ENCODE data around the gene SPTY2D1.

Gene SPTY2D1

GRCh38 chr11:18617688-18618341 lies 16.3 kb downstream of the SPTY2D1 start:
- H3K79me2 ChIP-seq (ENCODE audit: low read length): peaks cover 45% of the 10 kb centered on the region

GRCh38 chr11:18615628-18616392 lies 18.3 kb downstream of the SPTY2D1 start:
- peak overlapping the region; percentile 52 for H3K4me3 ChIP-seq (ENCODE audit: low read length)
- H3K36me3 ChIP-seq (replicated peaks; ENCODE audit: low read depth, low read length): peaks cover 28% of the 10 kb centered on the region
- peak overlapping the region; percentile 22; the same call in 1 of the 2 replicates for H3K9ac ChIP-seq (ENCODE audit: low read length)
- peak overlapping the region; percentile 85 for H3K27ac ChIP-seq (ENCODE audit: low read length)
- H3K4me2 ChIP-seq (ENCODE audit: low read length): peak overlapping the region; percentile 79
- peaks cover 27% of the 10 kb centered on the region for H3K79me2 ChIP-seq (ENCODE audit: low read length)
- peaks cover 66% of the 10 kb centered on the region for H4K20me1 ChIP-seq (ENCODE audit: insufficient read depth, low read length)
- peak; percentile 63; the same call in 1 of the 2 replicates for TF ChIP-seq EZH2phosphoT487 (IDR thresholded peaks at IDR 0.05; ENCODE audit: low read depth)
- TF ChIP-seq CTCF (IDR thresholded peaks at IDR 0.05; ENCODE audit: low read depth, low read length): no peak
- H2AFZ ChIP-seq (ENCODE audit: low read depth, low read length): no peak overlapping the region
- H3K27me3 ChIP-seq (ENCODE audit: low read depth, low read length): peaks cover 27% of the 10 kb centered on the region
- H3K4me1 ChIP-seq (ENCODE audit: low read length): peaks cover 36% of the 10 kb centered on the region
- no peaks in the 10 kb centered on the region for H3K9me3 ChIP-seq (ENCODE audit: insufficient read depth, low read length)

More at GRCh38 chr11:18617688-18618341, 16.3 kb downstream of the SPTY2D1 start:
- H3K4me1 ChIP-seq (ENCODE audit: low read length): peaks cover 36% of the 10 kb centered on the region
- H4K20me1 ChIP-seq (ENCODE audit: insufficient read depth, low read length): peaks cover 82% of the 10 kb centered on the region
- H3K9me3 ChIP-seq (ENCODE audit: insufficient read depth, low read length): no peaks in the 10 kb centered on the region
- no peak overlapping the region for H3K27ac ChIP-seq (ENCODE audit: low read length)
- H3K4me3 ChIP-seq (ENCODE audit: low read length): no peak overlapping the region
- H3K27me3 ChIP-seq (ENCODE audit: low read depth, low read length): peaks cover 27% of the 10 kb centered on the region
- no peak overlapping the region for H2AFZ ChIP-seq (ENCODE audit: low read depth, low read length)
- no peak overlapping the region for H3K9ac ChIP-seq (ENCODE audit: low read length)
- peak overlapping the region; percentile 6; the same call in 1 of the 2 replicates for H3K4me2 ChIP-seq (ENCODE audit: low read length)
- H3K36me3 ChIP-seq (replicated peaks; ENCODE audit: low read depth, low read length): peaks cover 22% of the 10 kb centered on the region
- TF ChIP-seq EZH2phosphoT487 (IDR thresholded peaks at IDR 0.05; ENCODE audit: low read depth) (no peak), CTCF (IDR thresholded peaks at IDR 0.05; ENCODE audit: low read depth, low read length) (no peak)

- H3K9me3 ChIP-seq (ENCODE audit: insufficient read depth, low read length): no peaks in the 10 kb centered on the region
- H3K9ac ChIP-seq (ENCODE audit: low read length): no peak overlapping the region
- H3K4me1 ChIP-seq (ENCODE audit: low read length): peaks cover 36% of the 10 kb centered on the region
- H3K4me3 ChIP-seq (ENCODE audit: low read length): no peak overlapping the region
- no peak overlapping the region for H3K27ac ChIP-seq (ENCODE audit: low read length)
- H4K20me1 ChIP-seq (ENCODE audit: insufficient read depth, low read length): peaks cover 59% of the 10 kb centered on the region
- H3K79me2 ChIP-seq (ENCODE audit: low read length): peaks cover 20% of the 10 kb centered on the region
- H3K27me3 ChIP-seq (ENCODE audit: low read depth, low read length): peaks cover 23% of the 10 kb centered on the region
- H2AFZ ChIP-seq (ENCODE audit: low read depth, low read length): no peak overlapping the region
- TF ChIP-seq CTCF (IDR thresholded peaks at IDR 0.05; ENCODE audit: low read depth, low read length): no peak
- no peak overlapping the region; the same call in 1 of the 2 replicates for H3K4me2 ChIP-seq (ENCODE audit: low read length)
- H3K36me3 ChIP-seq (replicated peaks; ENCODE audit: low read depth, low read length): peaks cover 29% of the 10 kb centered on the region
Measured at GRCh38 chr11:18614667-18615066, 19.5 kb downstream of the SPTY2D1 start.

- H3K4me2 ChIP-seq (ENCODE audit: low read length): no peak overlapping the region
- H4K20me1 ChIP-seq (ENCODE audit: insufficient read depth, low read length): peaks cover 39% of the 10 kb centered on the region
- H3K9me3 ChIP-seq (ENCODE audit: insufficient read depth, low read length): no peaks in the 10 kb centered on the region
- no peak overlapping the region for H3K4me3 ChIP-seq (ENCODE audit: low read length)
- no peak overlapping the region for H3K9ac ChIP-seq (ENCODE audit: low read length)
- TF ChIP-seq EZH2phosphoT487 (IDR thresholded peaks at IDR 0.05; ENCODE audit: low read depth) (no peak), CTCF (IDR thresholded peaks at IDR 0.05; ENCODE audit: low read depth, low read length) (no peak)
- peaks cover 13% of the 10 kb centered on the region for H3K79me2 ChIP-seq (ENCODE audit: low read length)
- peaks cover 34% of the 10 kb centered on the region for H3K36me3 ChIP-seq (replicated peaks; ENCODE audit: low read depth, low read length)
- H3K27me3 ChIP-seq (ENCODE audit: low read depth, low read length): peaks cover 7% of the 10 kb centered on the region
- peaks cover 31% of the 10 kb centered on the region for H3K4me1 ChIP-seq (ENCODE audit: low read length)
- H2AFZ ChIP-seq (ENCODE audit: low read depth, low read length): no peak overlapping the region
- no peak overlapping the region for H3K27ac ChIP-seq (ENCODE audit: low read length)
Measured at GRCh38 chr11:18612394-18612793, 21.7 kb downstream of the SPTY2D1 start.

Data from OCI-LY3 (cell line).